A673 (cell line): ENCODE data around the gene SH3BGRL3. TPM values are rescaled to one million over a fixed set of nuclear protein-coding genes. Genes with fewer than 3 reads are reported as not detected.

Experiments
- total RNA-seq: library from RNA; stranded (reverse); gene quantifications from 2 replicates; pipeline ENCODE4 v1.2.3, GENCODE V29; 2021

The SH3BGRL3 gene
- total RNA-seq, 1 experiment from 2014 or later = 138 TPM

Other genes starting within 250 kb of the SH3BGRL3 start
- gene SLC30A2, start 234.0 kb upstream of the SH3BGRL3 start, total RNA-seq = not detected in 2 replicates
- gene TRIM63, start 212.5 kb upstream of the SH3BGRL3 start, total RNA-seq = not detected in 2 replicates
- gene PDIK1L, start 168.3 kb upstream of the SH3BGRL3 start, total RNA-seq = 12.9 and 13.4 TPM in 2 replicates
- 0.64 and 0.85 TPM in 2 replicates for gene FAM110D, start 121.0 kb upstream of the SH3BGRL3 start, total RNA-seq
- not detected in 2 replicates for gene C1orf232, start 111.1 kb upstream of the SH3BGRL3 start, total RNA-seq
- gene ZNF593, start 110.2 kb upstream of the SH3BGRL3 start, total RNA-seq = 61.9 and 62.3 TPM in 2 replicates
- not detected in 2 replicates for gene ZNF593OS, start 108.3 kb upstream of the SH3BGRL3 start, total RNA-seq
- 1.6 and 1.8 TPM in 2 replicates for gene CNKSR1, start 102.6 kb upstream of the SH3BGRL3 start, total RNA-seq
- gene CATSPER4, start 89.5 kb upstream of the SH3BGRL3 start, total RNA-seq = not detected in 2 replicates
- gene CEP85, start 45.9 kb upstream of the SH3BGRL3 start, total RNA-seq = 51.3 and 51.5 TPM in 2 replicates
- 22.1 and 25.4 TPM in 2 replicates for gene UBXN11, start 26.6 kb downstream of the SH3BGRL3 start, total RNA-seq
- gene CD52, start 37.9 kb downstream of the SH3BGRL3 start, total RNA-seq = not detected in 2 replicates
- not detected in 2 replicates for gene CRYBG2, start 74.0 kb downstream of the SH3BGRL3 start, total RNA-seq
- not detected in 2 replicates for gene ZNF683, start 92.7 kb downstream of the SH3BGRL3 start, total RNA-seq
- gene LIN28A, start 130.7 kb downstream of the SH3BGRL3 start, total RNA-seq = 0.15 and 0.39 TPM in 2 replicates
- 50.7 and 53.6 TPM in 2 replicates for gene DHDDS, start 152.2 kb downstream of the SH3BGRL3 start, total RNA-seq
- gene HMGN2, start 192.4 kb downstream of the SH3BGRL3 start, total RNA-seq = 1,074 and 1,080 TPM in 2 replicates
- gene RPS6KA1, start 249.7 kb downstream of the SH3BGRL3 start, total RNA-seq = 6.3 and 8.8 TPM in 2 replicates